ENCODE data around the gene NKD2. TPM values are rescaled to one million over a fixed set of nuclear protein-coding genes. Genes with fewer than 3 reads are reported as not detected.
"Not testable (repeated sequence)": the region's sequence is repeated elsewhere in the genome, so short reads cannot be mapped to it uniquely, and the experiment has no call there.

Gene NKD2
- total RNA-seq, 2 experiments from 2014 or later: 1.4 to 1.8 TPM

GRCh38 chr5:965604-966344 lies 42.8 kb upstream of the NKD2 start:
- Mint-ChIP-seq H3K4me1 (peaks cover 63% of the 10 kb centered on the region), H3K36me3 (ENCODE audit: low read depth) (no peaks in the 10 kb centered on the region), H3K27me3 (peaks cover 34% of the 10 kb centered on the region), H3K27ac (no peak overlapping the region), H3K4me3 (no peak overlapping the region), H3K9me3 (no peaks in the 10 kb centered on the region)
- DNase-seq: no peak
- POLR2A ChIA-PET: no interaction called here
- CTCF ChIA-PET: interaction anchor here (1.1 to 1.4 kb wide), 3 partner anchors 24 to 39 kb away, joined by 3 to 4 read pairs (median 3); no protein-coding TSS in a partner anchor

GRCh38 chr5:966345-966710 lies 42.3 kb upstream of the NKD2 start:
- DNase-seq: no peak
- CTCF ChIA-PET: interaction anchor here (1.1 to 1.4 kb wide), 2 partner anchors 23 to 39 kb away, joined by 3 to 4 read pairs; no protein-coding TSS in a partner anchor
- Mint-ChIP-seq H3K27me3 (peaks cover 38% of the 10 kb centered on the region), H3K27ac (no peak overlapping the region), H3K36me3 (ENCODE audit: low read depth) (no peaks in the 10 kb centered on the region), H3K4me1 (peaks cover 62% of the 10 kb centered on the region), H3K4me3 (no peak overlapping the region), H3K9me3 (no peaks in the 10 kb centered on the region)
- POLR2A ChIA-PET: no interaction called here

GRCh38 chr5:966941-967340 lies 41.7 kb upstream of the NKD2 start:
- H3K4me3 Mint-ChIP-seq: no peak overlapping the region

GRCh38 chr5:968881-969280 lies 39.7 kb upstream of the NKD2 start:
- H3K27me3 Mint-ChIP-seq: peaks cover 56% of the 10 kb centered on the region
- no peak for DNase-seq
- peaks cover 44% of the 10 kb centered on the region for H3K4me1 Mint-ChIP-seq
- H3K36me3 Mint-ChIP-seq (ENCODE audit: low read depth): no peaks in the 10 kb centered on the region
- ChIA-PET POLR2A (no interaction called here), CTCF (no interaction called here)
- no peak overlapping the region for H3K27ac Mint-ChIP-seq
- peaks cover 4% of the 10 kb centered on the region for H3K9me3 Mint-ChIP-seq
- H3K4me3 Mint-ChIP-seq: no peak overlapping the region

More at GRCh38 chr5:966941-967340, 41.7 kb upstream of the NKD2 start:
- POLR2A ChIA-PET: no interaction called here
- DNase-seq: no peak
- CTCF ChIA-PET: interaction anchor here (1.1 to 1.4 kb wide), 2 partner anchors 23 to 38 kb away, joined by 3 to 4 read pairs; no protein-coding TSS in a partner anchor
- peaks cover 44% of the 10 kb centered on the region for H3K27me3 Mint-ChIP-seq
- no peak overlapping the region for H3K27ac Mint-ChIP-seq
- no peaks in the 10 kb centered on the region for H3K9me3 Mint-ChIP-seq
- peaks cover 61% of the 10 kb centered on the region for H3K4me1 Mint-ChIP-seq
- no peaks in the 10 kb centered on the region for H3K36me3 Mint-ChIP-seq (ENCODE audit: low read depth)

GRCh38 chr5:969408-969839 lies 39.2 kb upstream of the NKD2 start:
- DNase-seq: no peak
- ChIA-PET CTCF (no interaction called here), POLR2A (no interaction called here)
- no peak overlapping the region for H3K27ac Mint-ChIP-seq
- peaks cover 56% of the 10 kb centered on the region for H3K27me3 Mint-ChIP-seq
- peaks cover 4% of the 10 kb centered on the region for H3K9me3 Mint-ChIP-seq
- H3K4me1 Mint-ChIP-seq: peaks cover 39% of the 10 kb centered on the region
- no peaks in the 10 kb centered on the region for H3K36me3 Mint-ChIP-seq (ENCODE audit: low read depth)
- no peak overlapping the region for H3K4me3 Mint-ChIP-seq

GRCh38 chr5:972575-972974 lies 36.0 kb upstream of the NKD2 start:
- DNase-seq; H3K9me3 Mint-ChIP-seq; H3K4me3 Mint-ChIP-seq; H3K36me3 Mint-ChIP-seq (ENCODE audit: low read depth); H3K27ac Mint-ChIP-seq; POLR2A ChIA-PET: not testable (repeated sequence)
- CTCF ChIA-PET: interaction anchor here (1.1 kb wide), 1 partner anchor 24 kb away, joined by 3 read pairs; no protein-coding TSS in a partner anchor
- H3K4me1 Mint-ChIP-seq: peaks cover 19% of the 10 kb centered on the region
- H3K27me3 Mint-ChIP-seq: peaks cover 49% of the 10 kb centered on the region

GRCh38 chr5:976849-977751 lies 31.5 kb upstream of the NKD2 start:
- Mint-ChIP-seq H3K27ac (no peak overlapping the region), H3K4me3 (no peak overlapping the region), H3K4me1 (peaks cover 17% of the 10 kb centered on the region), H3K27me3 (peaks cover 11% of the 10 kb centered on the region), H3K9me3 (peaks cover 4% of the 10 kb centered on the region), H3K36me3 (ENCODE audit: low read depth) (no peaks in the 10 kb centered on the region)
- ChIA-PET CTCF (no interaction called here), POLR2A (no interaction called here)
- DNase-seq: no peak

- H3K4me3 Mint-ChIP-seq: no peak overlapping the region
- H3K27ac Mint-ChIP-seq: no peak overlapping the region
- peaks cover 17% of the 10 kb centered on the region for H3K4me1 Mint-ChIP-seq
- POLR2A ChIA-PET: no interaction called here
- H3K36me3 Mint-ChIP-seq (ENCODE audit: low read depth): no peaks in the 10 kb centered on the region
- CTCF ChIA-PET: no interaction called here
- H3K27me3 Mint-ChIP-seq: peaks cover 2% of the 10 kb centered on the region
- DNase-seq: no peak
- peaks cover under 1% of the 10 kb centered on the region for H3K9me3 Mint-ChIP-seq
These were observed 30.5 kb upstream of the NKD2 start for GRCh38 chr5:978054-978453.

GRCh38 chr5:978693-979092 lies 29.9 kb upstream of the NKD2 start:
- POLR2A ChIA-PET: no interaction called here
- CTCF ChIA-PET: no interaction called here
- Mint-ChIP-seq H3K4me1 (peaks cover 23% of the 10 kb centered on the region), H3K27ac (no peak overlapping the region), H3K4me3 (no peak overlapping the region), H3K9me3 (peaks cover 4% of the 10 kb centered on the region), H3K27me3 (no peaks in the 10 kb centered on the region), H3K36me3 (ENCODE audit: low read depth) (peaks cover 3% of the 10 kb centered on the region)
- DNase-seq: no peak

- no peak for DNase-seq
- Mint-ChIP-seq H3K27me3 (peaks cover 4% of the 10 kb centered on the region), H3K27ac (no peak overlapping the region), H3K4me1 (peaks cover 28% of the 10 kb centered on the region), H3K4me3 (no peak overlapping the region), H3K9me3 (peaks cover 8% of the 10 kb centered on the region), H3K36me3 (ENCODE audit: low read depth) (peaks cover 6% of the 10 kb centered on the region)
- POLR2A ChIA-PET: interaction anchor here (0.5 kb wide), 1 partner anchor 606 kb away, joined by 3 read pairs; no protein-coding TSS in a partner anchor
- CTCF ChIA-PET: no interaction called here
These were observed 29.3 kb upstream of the NKD2 start for GRCh38 chr5:979100-979817.

GRCh38 chr5:980001-980588 lies 28.5 kb upstream of the NKD2 start:
- Mint-ChIP-seq H3K36me3 (ENCODE audit: low read depth) (peaks cover 10% of the 10 kb centered on the region), H3K4me3 (no peak overlapping the region), H3K9me3 (peaks cover 11% of the 10 kb centered on the region), H3K4me1 (peaks cover 34% of the 10 kb centered on the region), H3K27me3 (peaks cover 10% of the 10 kb centered on the region), H3K27ac (no peak overlapping the region)
- POLR2A ChIA-PET: interaction anchor here (0.5 kb wide), 1 partner anchor 607 kb away, joined by 3 read pairs; no protein-coding TSS in a partner anchor
- no peak for DNase-seq
- CTCF ChIA-PET: no interaction called here

- H3K4me3 Mint-ChIP-seq: no peak overlapping the region
- ChIA-PET CTCF (interaction anchor here (1.1 kb wide), 1 partner anchor 9 kb away, joined by 3 read pairs; no protein-coding TSS in a partner anchor), POLR2A (no interaction called here)
- DNase-seq: no peak
- H3K9me3 Mint-ChIP-seq: peaks cover 16% of the 10 kb centered on the region
- peaks cover 16% of the 10 kb centered on the region for H3K27me3 Mint-ChIP-seq
- no peak overlapping the region for H3K27ac Mint-ChIP-seq
- peaks cover 10% of the 10 kb centered on the region for H3K36me3 Mint-ChIP-seq (ENCODE audit: low read depth)
- H3K4me1 Mint-ChIP-seq: peaks cover 34% of the 10 kb centered on the region
These were observed 27.6 kb upstream of the NKD2 start for GRCh38 chr5:980966-981365.
